Stimulated activated CD4-positive, alpha-beta T cell treated with anti-CD3 and anti-CD28 coated beads, Interleukin-2, amount 100 ng/mL, for 48 hours (primary cell): ENCODE data around the gene STAT1.
"Not testable (repeated sequence)": the region's sequence is repeated elsewhere in the genome, so short reads cannot be mapped to it uniquely, and the experiment has no call there.

Experiments
- DNase-seq, 2 donors: peaks; one replicate each; pipeline ENCODE4 v3.0.0-alpha.2; 2020

Gene STAT1

DNA sequence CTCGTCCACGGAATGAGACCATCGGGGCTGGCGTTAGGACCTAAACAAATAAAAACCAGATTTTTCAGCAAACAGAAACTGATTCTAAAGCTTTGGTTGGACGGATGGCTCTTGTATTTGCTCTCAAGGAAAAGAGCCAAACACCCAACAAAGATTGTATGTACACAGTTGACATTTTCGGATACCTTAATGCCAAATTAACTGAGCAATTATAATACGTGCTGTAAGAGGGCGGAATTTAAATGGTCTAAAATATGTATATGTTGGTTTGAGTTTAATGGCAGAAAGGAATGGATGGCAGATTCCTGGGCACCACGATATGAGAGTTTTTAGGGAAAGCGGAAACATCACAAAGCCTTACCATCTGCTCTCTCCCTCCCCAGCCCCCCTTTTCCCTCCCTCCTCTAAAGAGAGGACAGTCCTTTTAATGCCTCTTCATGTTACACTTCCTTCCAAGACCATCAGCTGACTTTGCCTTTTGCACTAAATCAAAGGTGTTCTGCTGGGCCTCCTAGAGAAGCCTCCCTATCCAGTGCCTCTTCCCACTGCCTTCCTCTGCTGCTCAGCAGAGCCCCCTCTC lies 33.3 kb downstream of the STAT1 start:
- DNase-seq, result no peak

DNA sequence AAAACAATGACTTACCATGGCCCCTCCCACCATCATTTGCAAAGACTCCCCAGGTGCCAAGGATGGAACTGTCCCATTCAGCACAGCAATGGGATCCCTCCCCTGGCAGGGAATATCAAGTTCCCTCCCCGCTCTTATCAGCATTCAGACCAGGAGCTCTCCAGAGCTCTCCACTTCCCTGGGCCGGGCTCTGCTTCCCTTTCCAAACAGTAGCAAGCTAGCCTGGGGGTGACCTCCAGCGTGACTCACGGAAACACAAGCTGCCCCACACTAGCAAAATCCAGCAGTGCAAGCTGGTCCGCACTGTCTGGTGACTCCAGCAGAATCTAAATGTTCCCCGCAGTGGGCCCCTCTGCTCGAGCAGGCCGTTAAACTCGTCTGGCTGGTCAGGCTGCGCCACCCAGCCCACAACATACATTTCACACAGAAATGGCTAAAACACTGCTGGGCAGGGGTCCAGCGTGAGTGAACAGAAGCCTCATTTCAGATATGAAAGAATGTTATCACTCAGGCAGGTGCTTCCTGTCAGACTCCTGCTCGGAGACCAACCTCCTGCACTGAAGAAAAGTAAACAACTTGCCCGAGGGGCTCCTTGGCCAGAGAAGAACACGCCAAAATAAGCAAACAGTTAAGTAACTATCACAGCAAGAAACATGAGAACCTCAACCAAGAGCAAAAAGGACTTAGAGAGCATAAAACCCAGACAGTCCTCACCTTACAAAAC lies 33.9 kb downstream of the STAT1 start:
- DNase-seq, result no peak

- DNase-seq, result no peak
These were observed 35.5 kb downstream of the STAT1 start for GRCh38 chr2:190978389-190979053.

DNA sequence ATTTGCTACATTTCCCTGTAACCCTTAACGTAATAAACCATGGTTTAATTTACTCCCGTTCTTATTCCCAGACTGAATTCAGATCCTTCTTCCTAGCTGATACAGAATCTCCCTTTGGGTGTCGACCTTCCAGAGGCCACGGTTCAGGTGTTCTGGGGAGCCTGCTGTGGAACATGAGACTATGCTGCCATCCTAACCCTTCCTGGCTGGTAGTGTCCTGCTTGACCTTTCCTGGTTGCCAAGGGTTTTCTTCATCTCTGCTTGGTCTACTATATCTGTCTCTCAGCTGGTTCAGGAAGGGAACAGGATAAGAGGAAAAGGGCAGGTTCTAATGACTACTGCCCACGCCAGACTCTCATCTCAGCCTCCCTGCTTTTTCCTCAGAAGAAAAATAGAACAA lies 36.5 kb downstream of the STAT1 start:
- no peak for DNase-seq

- no peak for DNase-seq
These were observed 37.5 kb downstream of the STAT1 start for GRCh38 chr2:190976521-190976920.

DNA sequence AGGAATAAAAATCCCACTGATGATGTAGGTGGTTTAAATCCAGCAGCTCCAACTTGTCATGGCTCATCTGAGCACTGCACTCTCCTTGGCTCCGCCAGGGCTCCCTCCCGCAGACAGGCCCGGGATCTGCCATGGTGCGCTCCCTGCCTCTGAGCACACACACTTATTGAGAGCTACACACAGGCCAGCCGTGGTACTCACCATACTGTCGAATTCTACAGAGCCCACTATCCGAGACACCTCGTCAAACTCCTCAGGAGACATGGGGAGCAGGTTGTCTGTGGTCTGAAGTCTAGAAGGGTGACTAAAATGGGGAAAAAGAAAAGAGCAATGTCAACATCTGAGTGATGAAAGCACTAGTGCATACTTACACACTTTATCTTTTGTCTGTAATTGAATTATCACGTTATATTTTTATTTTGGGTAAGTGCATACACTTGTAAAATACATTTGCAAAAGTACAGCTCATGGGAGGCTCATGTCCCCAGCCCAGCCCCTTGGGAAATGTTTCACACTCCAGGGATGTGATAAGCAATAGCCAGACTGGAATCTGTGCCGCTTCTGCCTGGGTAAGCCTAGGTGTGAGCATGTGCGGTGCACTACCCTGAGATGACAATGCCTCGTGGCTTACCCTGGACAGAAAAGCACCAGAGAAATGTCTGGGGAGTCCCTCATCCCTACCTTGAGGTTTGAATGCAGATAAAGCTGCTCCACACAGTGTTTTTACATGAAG lies 39.2 kb downstream of the STAT1 start:
- DNase-seq, result no peak

- no peak for DNase-seq
These were observed 40.0 kb downstream of the STAT1 start for GRCh38 chr2:190973726-190974628.

DNA sequence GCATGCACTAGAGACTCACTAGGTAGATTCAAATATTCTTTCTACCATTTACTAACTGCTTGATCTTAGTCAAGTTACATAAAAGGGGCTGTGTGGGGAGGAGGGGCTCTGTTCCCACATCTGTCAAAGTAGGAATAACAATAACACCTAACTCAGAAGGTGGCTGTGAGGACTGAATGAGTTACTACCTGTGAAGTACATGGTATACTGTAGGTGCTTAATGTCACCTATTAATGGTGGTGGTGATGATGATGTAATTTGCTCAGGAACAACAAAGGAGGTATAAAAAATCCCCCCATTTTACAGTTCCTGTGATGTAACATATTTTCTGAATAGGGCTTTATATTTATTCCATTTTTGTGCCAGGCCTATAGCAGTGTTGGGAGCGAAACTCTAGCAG lies 40.7 kb downstream of the STAT1 start:
- DNase-seq, result no peak

DNA sequence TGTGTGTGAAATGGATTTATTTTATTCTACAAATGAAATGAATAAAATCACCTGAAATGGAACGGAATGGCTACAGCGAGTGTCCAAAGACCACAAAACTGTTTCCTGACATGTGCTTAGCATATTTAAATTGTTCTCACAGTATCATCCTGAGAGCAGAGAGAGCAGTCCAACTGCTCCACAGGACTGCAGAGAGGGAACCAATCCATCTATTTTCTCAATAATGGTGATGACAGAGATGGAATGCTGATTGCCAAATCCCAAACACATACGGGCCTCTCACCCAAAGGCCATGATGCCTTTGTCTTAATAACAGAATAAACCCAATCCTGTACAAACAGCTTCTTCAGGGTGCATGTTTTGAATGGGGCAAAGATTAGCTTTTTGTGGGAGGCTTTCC lies 41.1 kb downstream of the STAT1 start:
- DNase-seq, result no peak

DNA sequence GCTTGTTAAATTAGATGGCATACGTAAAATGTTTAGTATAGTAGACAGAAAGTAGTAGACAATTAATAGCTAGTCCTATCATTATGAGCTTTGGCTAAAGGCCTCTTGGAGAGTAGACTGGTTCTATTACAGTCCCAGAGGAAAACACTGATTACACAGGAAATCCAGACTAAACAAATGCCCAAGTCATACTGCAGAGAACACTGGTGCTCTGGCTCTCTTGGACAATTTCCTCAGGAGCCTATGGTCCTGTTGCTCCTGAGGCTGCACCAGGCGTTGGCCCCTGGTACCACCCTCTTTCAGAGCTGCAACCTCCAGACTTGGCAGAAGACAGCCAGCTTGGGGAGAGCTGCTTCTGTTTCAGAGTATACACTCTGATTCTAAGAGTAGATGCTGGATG lies 41.8 kb downstream of the STAT1 start:
- no peak for DNase-seq

GRCh38 chr2:190970873-190971506 lies 43.0 kb downstream of the STAT1 start:
- no peak for DNase-seq

- no peak for DNase-seq
These were observed 43.8 kb downstream of the STAT1 start for GRCh38 chr2:190970160-190970559.

GRCh38 chr2:190968522-190968921 lies 45.4 kb downstream of the STAT1 start:
- no peak for DNase-seq

- DNase-seq, result no peak
These were observed 48.3 kb downstream of the STAT1 start for GRCh38 chr2:190965580-190966222.

DNA sequence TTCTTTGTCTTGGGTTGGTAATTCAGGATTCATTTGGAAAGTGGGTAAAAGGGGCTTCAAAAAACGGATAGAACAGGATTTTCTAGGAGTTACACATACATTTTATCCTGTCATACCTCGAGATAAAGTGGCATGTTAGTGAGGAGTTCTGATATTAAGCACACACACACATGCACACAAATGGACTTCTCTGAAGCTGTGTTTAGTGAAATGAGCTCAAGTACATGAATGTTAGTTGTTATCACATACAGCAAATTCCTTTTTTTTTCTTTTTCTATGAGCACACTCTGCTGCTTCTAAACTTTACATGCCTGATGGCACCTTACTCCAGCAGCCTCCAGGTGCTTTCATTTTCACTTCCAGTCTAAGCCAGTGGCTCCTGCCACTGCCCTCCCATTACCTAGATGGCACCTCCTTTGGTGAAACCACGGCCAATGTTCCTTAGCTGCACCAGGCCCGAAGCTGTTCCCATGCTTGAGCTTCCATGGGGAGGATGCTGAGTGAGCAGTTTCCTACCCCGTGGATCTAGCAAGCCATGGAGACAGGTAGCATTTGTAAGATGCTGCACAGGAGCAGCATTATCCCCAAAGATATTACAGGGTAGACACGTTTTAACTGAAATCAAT lies 49.7 kb downstream of the STAT1 start:
- no peak for DNase-seq

DNA sequence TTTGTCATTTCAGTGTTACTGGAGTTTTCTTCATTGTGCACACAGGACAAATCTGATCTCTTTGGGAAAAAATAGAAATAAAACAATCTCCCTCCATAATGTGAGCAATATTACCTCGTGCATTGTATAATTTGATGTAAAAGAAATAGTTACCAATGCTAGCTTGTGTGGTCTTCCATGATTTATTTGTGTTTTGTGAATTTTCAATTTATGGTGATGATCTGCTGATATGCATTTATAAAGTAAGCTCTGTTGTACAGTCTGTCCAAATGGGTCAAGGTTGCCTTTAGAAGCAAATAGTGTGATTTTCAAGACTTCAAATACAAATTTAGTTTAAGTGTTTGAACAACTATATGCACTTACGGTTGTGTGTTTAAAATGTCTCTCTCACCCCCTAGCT lies 50.9 kb downstream of the STAT1 start:
- DNase-seq, result no peak

- DNase-seq, result no peak
These were observed 52.0 kb downstream of the STAT1 start for GRCh38 chr2:190961918-190962487.

DNA sequence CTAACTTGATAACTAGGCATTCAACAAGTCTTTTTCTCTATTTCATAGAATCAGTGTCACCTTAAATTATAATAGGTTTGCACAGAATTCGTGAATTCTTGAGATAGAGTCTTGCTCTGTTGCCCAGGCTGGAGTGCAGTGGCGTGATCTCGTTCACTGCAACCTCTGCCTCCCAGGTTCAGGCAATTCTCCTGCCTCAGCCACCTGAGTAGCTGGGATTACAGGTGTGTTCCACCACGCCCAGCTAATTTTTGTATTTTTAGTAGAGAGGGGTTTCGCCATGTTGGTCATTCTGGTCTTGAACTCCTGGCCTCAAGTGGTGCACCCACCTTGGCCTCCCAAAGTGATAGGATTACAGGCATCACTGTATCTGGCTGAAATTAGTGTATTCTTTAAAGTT lies 52.9 kb downstream of the STAT1 start:
- DNase-seq, result not testable (repeated sequence)

- no peak for DNase-seq
These were observed 53.8 kb downstream of the STAT1 start for GRCh38 chr2:190959911-190960788.

GRCh38 chr2:190953257-190953656 lies 60.7 kb downstream of the STAT1 start:
- DNase-seq, result no peak
